GM23338 (cell line): Measurements from ENCODE around the gene CKB.

Experiments
- ETS1 ChIP-seq: IDR thresholded peaks from 2 replicates; pipeline ENCODE4 v1.6.1; 2016; ENCODE audit warnings: antibody characterized with exemption
- EZH2 ChIP-seq: fragments of 200-600 bp; sonication (generic); IDR thresholded peaks from one replicate; pipeline ENCODE4 v1.8.0; 2017; ENCODE audit warnings: antibody characterized with exemption, mild to moderate bottlenecking, low read depth; ENCODE audit not compliant: unreplicated experiment
- JUNB ChIP-seq: IDR thresholded peaks from one replicate; pipeline ENCODE4 v1.6.1; 2016; ENCODE audit warnings: antibody characterized with exemption; ENCODE audit not compliant: unreplicated experiment
- TF ChIP-seq, protein P1 (sequence below), 2 experiments: fragments of 200-600 bp in 1 of 2; sonication (generic) in 1 of 2; conservative IDR thresholded peaks; 2 replicates each; pipeline versions ENCODE4 v1.5.1 to v1.6.1; 2016 to 2017; ENCODE audit warnings: antibody characterized with exemption in 2 of 2, low read depth in 2 of 2, mild to moderate bottlenecking in 2 of 2, moderate library complexity in 1 of 2

DNA sequence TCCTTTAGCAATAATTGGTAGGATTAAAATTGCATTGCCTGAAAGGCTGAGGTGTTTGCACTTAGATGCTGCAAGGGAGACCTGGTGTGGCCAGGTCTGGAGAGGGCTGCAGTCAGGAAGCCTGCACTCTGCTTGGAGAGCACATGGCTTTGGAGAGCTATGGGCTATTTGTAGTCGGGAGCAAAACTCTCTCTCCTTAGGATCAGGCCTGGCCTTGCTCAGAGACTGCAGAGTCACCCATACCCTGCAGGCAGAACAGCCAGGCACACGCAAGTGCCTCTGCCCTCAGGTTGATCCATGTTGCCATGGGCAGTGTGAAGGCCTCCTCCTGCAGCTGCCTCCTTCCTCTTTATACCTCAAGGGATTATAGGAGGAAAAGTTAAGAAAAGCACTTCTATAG is 26.8 kb downstream of the CKB start:
- TF ChIP-seq JUNB (no peak), EZH2 (no peak), ETS1 (no peak)
- TF ChIP-seq, protein P1, sequence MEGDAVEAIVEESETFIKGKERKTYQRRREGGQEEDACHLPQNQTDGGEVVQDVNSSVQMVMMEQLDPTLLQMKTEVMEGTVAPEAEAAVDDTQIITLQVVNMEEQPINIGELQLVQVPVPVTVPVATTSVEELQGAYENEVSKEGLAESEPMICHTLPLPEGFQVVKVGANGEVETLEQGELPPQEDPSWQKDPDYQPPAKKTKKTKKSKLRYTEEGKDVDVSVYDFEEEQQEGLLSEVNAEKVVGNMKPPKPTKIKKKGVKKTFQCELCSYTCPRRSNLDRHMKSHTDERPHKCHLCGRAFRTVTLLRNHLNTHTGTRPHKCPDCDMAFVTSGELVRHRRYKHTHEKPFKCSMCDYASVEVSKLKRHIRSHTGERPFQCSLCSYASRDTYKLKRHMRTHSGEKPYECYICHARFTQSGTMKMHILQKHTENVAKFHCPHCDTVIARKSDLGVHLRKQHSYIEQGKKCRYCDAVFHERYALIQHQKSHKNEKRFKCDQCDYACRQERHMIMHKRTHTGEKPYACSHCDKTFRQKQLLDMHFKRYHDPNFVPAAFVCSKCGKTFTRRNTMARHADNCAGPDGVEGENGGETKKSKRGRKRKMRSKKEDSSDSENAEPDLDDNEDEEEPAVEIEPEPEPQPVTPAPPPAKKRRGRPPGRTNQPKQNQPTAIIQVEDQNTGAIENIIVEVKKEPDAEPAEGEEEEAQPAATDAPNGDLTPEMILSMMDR (conservative IDR thresholded peaks at IDR 0.05; ENCODE audit: low read depth in 2 of 2), result no peak
